Calu3 (cell line): ENCODE data around the gene PRKCZ. TPM values are rescaled to one million over a fixed set of nuclear protein-coding genes. Genes with fewer than 3 reads are reported as not detected.

Experiments
- BruUV-seq: library from RNA; stranded (reverse); fragments of 400-500 nt; replicated peaks from 2 replicates; lab custom pipeline; 2021; lab: Mats Ljungman, UMichigan
- CTCF ChIA-PET: fragments of 300-600 bp; sonication (Branson Sonifier 250); formaldehyde crosslinking; loops from one replicate; lab custom pipeline; 2022; ENCODE audit warnings: antibody characterized with exemption; lab: Charles Lee
- DNase-seq: peaks from one replicate; pipeline ENCODE4 v3.0.0; 2022
- H3K27ac Mint-ChIP-seq: one replicate; pipeline ENCODE4 v1.8.0; 2022; ENCODE audit warnings: mixed read lengths; ENCODE audit not compliant: unreplicated experiment
- H3K27me3 Mint-ChIP-seq: one replicate; pipeline ENCODE4 v1.8.0; 2022; ENCODE audit warnings: mixed read lengths; ENCODE audit not compliant: unreplicated experiment
- H3K36me3 Mint-ChIP-seq: one replicate; pipeline ENCODE4 v1.8.0; 2022; ENCODE audit warnings: mild to moderate bottlenecking, moderate library complexity, mixed read lengths; ENCODE audit not compliant: insufficient read depth, unreplicated experiment
- H3K4me1 Mint-ChIP-seq: one replicate; pipeline ENCODE4 v1.8.0; 2022; ENCODE audit warnings: mild to moderate bottlenecking, low read depth, mixed read lengths; ENCODE audit not compliant: unreplicated experiment
- H3K4me3 Mint-ChIP-seq: one replicate; pipeline ENCODE4 v1.8.0; 2022; ENCODE audit warnings: mild to moderate bottlenecking, low read depth, moderate library complexity, mixed read lengths; ENCODE audit not compliant: unreplicated experiment
- H3K9me3 Mint-ChIP-seq: one replicate; pipeline ENCODE4 v1.8.0; 2022; ENCODE audit warnings: low read depth, mixed read lengths; ENCODE audit not compliant: unreplicated experiment
- CTCF ChIP-seq: fragments of 200-600 bp; IDR thresholded peaks from one replicate; pipeline ENCODE4 v1.8.0; 2022; ENCODE audit warnings: antibody characterized with exemption; ENCODE audit not compliant: unreplicated experiment
- intact Hi-C: fragments of 100-400 bp; cut with micrococcal nuclease; formaldehyde crosslinking; loops from one replicate; pipeline ENCODE4 v1.10.0; 2022; ENCODE audit not compliant: unreplicated experiment
- total RNA-seq: library from RNA; stranded (reverse); gene quantifications from 2 replicates; pipeline ENCODE4 v1.2.3, GENCODE V29; 2022

Gene PRKCZ
- total RNA-seq, 1 experiment from 2014 or later: 26.0 TPM

- Mint-ChIP-seq H3K4me1 (no peaks in the 10 kb centered on the region), H3K9me3 (no peaks in the 10 kb centered on the region), H3K27ac (no peak overlapping the region), H3K4me3 (no peak overlapping the region), H3K36me3 (no peaks in the 10 kb centered on the region), H3K27me3 (peaks cover 35% of the 10 kb centered on the region)
- no peak for DNase-seq
- intact Hi-C loops: no loop called here
- CTCF ChIA-PET: no interaction called here
- no peak for TF ChIP-seq CTCF
- BruUV-seq: no TSS peak
Observed at GRCh38 chr1:2027961-2028583, 22.1 kb upstream of the PRKCZ start.

GRCh38 chr1:2028870-2029560 lies 21.2 kb upstream of the PRKCZ start:
- H3K27me3 Mint-ChIP-seq: peaks cover 35% of the 10 kb centered on the region
- CTCF ChIA-PET: no interaction called here
- H3K4me1 Mint-ChIP-seq: no peaks in the 10 kb centered on the region
- DNase-seq: no peak
- no peak for TF ChIP-seq CTCF
- intact Hi-C loops: no loop called here
- no peaks in the 10 kb centered on the region for H3K36me3 Mint-ChIP-seq
- no TSS peak for BruUV-seq
- no peak overlapping the region for H3K4me3 Mint-ChIP-seq
- no peaks in the 10 kb centered on the region for H3K9me3 Mint-ChIP-seq
- no peak overlapping the region for H3K27ac Mint-ChIP-seq

GRCh38 chr1:2029561-2029960 lies 20.6 kb upstream of the PRKCZ start:
- Mint-ChIP-seq H3K4me3 (no peak overlapping the region), H3K27ac (no peak overlapping the region), H3K4me1 (no peaks in the 10 kb centered on the region), H3K36me3 (no peaks in the 10 kb centered on the region), H3K9me3 (no peaks in the 10 kb centered on the region), H3K27me3 (peaks cover 35% of the 10 kb centered on the region)
- intact Hi-C loops: no loop called here
- no TSS peak for BruUV-seq
- TF ChIP-seq CTCF: no peak
- CTCF ChIA-PET: no interaction called here
- DNase-seq: no peak

- no peak for TF ChIP-seq CTCF
- CTCF ChIA-PET: no interaction called here
- no peaks in the 10 kb centered on the region for H3K4me1 Mint-ChIP-seq
- no peak overlapping the region for H3K4me3 Mint-ChIP-seq
- BruUV-seq: no TSS peak
- no peaks in the 10 kb centered on the region for H3K9me3 Mint-ChIP-seq
- H3K36me3 Mint-ChIP-seq: no peaks in the 10 kb centered on the region
- H3K27me3 Mint-ChIP-seq: peaks cover 35% of the 10 kb centered on the region
- intact Hi-C loops: no loop called here
- DNase-seq: no peak
- H3K27ac Mint-ChIP-seq: no peak overlapping the region
Observed at GRCh38 chr1:2030076-2030871, 19.9 kb upstream of the PRKCZ start.
